HG02852 (cell line): ENCODE results near the gene LAMP1.
"Not testable (repeated sequence)": the region's sequence is repeated elsewhere in the genome, so short reads cannot be mapped to it uniquely, and the experiment has no call there.

Experiments
- ATAC-seq: cut with Tn5 transposase; IDR thresholded peaks from one replicate; pipeline ENCODE4 v1.9.1; 2021; ENCODE audit warnings: mild to moderate bottlenecking, moderate library complexity; ENCODE audit not compliant: unreplicated experiment

LAMP1 gene

DNA sequence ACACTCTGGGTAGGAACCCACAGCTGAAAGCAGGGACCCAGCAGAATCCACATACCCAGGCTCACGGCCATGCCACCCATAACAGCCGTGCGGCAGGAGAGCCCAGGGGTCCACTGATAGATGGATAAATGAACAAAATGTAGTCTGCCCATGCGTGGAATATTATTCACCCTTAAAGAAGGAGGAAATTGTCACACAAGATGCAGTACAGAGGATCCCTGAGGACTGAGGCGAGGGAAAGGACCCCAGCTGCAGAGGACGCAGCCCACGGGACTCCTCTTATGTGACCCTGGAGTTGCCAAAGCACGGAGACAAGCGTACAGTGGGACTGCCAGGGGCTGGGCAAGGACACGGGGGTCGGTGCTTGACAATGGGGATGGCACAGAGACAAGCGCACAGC, 56.2 kb downstream of the LAMP1 start:
- no peak for ATAC-seq

GRCh38 chr13:113354831-113355610, 58.0 kb downstream of the LAMP1 start:
- no peak for ATAC-seq

DNA sequence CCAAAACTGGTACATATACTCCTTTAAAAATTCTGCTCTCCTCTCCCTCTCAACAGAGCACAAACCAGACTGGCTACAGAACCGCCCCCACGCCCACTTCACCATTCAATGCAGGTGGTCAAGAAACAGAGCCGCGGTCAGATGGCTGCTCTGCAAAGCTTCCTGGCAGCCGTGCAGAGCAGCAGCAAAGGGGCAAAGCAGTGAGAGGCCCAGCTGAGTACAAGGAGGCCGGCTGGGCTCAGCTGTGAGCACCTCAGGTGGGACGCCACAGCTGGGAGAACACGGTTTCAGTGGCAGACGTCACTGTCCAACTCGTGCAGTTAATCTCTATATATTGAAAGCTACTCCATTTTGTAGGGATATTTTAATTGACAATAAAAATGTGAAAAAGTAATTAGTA, 58.6 kb downstream of the LAMP1 start:
- no peak for ATAC-seq

DNA sequence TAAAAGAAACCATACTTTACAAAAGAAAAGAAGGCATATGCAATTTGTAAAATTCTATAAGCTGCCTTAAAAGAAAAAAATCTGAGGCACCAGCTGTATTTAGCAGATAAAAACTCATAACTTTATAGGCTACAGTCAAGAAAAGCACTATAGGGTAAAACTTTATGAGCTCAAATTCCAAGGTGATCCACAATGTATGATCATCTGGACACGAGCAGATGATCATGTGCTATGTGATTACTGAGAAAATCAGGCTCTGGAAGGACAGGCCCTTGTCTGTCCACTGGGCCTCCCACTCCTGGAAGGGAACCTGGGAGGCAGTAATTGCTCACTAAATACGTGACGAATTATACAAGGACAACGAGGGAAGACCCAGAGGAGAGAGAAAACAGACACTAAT, 59.6 kb downstream of the LAMP1 start:
- ATAC-seq = no peak

DNA sequence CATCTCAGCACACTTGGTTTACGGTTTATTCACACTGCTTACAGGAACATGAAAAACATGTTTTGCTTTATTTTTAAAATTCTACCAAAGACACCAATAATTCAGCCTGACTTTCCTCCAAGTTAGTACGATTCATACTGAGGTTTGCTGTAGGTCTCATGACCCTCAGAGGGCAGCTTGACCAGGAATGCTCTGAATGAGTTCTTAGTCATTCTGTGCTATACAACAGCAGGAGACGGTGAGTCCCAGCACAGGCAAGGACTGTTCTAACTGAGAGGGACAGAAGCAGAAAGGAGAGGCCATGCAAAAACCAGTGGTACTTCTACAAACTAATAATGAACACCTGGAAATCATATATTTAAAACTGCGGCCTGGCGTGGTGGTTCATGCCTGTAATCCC, 60.5 kb downstream of the LAMP1 start:
- ATAC-seq = no peak

DNA sequence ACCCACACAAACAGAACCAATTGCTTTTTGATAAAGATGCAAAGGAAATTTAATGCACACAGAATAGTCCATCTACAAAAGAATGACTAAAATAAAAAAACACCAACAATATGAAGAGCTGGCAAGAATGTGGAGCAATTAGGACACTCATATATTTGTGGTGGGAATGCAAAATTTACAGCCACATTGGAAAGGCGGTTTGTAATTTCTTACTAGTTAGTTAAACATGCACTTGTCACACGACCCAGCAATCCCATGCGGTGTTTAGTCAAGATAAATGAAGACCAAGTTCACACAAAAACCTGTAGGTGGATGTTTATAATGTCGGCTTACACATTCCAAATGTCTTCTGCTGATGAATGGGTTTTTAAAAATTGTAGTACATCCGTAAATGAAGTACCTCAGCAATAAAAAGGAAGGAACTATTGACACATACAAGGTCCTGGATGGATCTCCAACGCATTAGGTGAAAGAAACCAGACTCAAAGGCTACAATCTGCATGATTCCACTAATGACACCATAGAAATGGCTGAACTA, 61.7 kb downstream of the LAMP1 start:
- ATAC-seq = no peak

GRCh38 chr13:113359571-113359970, 62.5 kb downstream of the LAMP1 start:
- no peak for ATAC-seq

GRCh38 chr13:113360446-113360845, 63.4 kb downstream of the LAMP1 start:
- no peak for ATAC-seq

- no peak for ATAC-seq
These were observed 64.4 kb downstream of the LAMP1 start for GRCh38 chr13:113361406-113361805.

DNA sequence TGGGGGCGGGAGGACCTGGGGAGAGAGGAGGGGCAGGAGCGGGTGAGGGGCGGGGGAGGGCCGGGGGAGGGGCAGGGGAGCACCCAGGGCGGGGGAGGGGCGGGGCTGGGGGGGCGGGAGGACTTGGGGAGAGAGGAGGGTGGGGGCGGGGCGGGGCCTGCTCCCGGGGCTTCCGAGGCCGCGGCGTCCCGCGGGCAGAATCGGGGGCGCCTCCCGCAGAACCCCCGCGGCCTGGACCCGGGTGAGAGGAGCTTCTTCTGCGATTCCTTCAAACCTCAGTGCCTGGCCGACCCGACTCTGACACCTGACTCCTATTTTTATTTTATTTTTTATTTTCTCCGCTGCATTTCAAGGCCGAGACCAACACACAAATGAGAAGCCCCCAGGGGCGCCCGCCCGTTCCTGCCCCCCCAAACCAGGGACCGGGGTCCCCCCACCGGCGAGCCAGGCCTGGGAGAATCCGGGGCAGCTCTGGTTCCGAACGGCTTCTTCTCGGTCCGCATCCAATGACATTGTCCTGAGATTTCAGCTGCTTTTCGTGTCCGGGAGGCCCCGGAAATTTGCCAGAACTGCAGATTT, 67.4 kb downstream of the LAMP1 start:
- no peak for ATAC-seq

GRCh38 chr13:113364901-113365582, 68.0 kb downstream of the LAMP1 start:
- ATAC-seq = no peak

- no peak for ATAC-seq
These were observed 68.5 kb downstream of the LAMP1 start for GRCh38 chr13:113365583-113365970.

DNA sequence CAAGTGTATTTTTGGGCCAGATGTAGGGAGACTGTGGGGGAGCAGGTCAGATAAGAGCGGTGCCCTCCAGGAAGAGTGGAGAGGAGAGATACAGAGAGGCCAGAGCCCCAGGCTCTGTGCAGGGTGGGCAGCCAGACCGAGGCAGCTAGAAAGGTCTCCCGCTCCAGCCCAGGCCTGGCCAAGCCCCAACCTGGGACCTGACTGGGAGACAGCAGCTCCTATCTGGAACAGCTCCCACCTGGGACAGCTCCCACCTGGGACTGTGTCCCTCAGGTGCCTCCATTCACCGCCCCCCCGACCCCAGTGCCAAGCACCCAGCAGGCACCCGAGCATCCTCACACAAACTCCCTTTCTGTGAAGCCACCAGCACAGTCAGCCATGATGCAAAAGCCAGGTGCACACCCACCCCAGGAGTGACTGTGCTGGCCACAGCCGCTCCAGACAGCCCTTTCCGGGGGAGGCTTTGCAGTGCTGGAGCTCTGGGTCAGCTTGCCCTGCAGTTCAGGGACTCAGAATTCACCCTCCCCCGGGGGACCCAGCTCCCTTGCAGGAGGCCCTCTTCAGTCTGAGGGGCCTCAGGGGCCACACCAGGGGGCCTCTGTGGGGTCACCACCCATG, 69.0 kb downstream of the LAMP1 start:
- ATAC-seq = no peak

DNA sequence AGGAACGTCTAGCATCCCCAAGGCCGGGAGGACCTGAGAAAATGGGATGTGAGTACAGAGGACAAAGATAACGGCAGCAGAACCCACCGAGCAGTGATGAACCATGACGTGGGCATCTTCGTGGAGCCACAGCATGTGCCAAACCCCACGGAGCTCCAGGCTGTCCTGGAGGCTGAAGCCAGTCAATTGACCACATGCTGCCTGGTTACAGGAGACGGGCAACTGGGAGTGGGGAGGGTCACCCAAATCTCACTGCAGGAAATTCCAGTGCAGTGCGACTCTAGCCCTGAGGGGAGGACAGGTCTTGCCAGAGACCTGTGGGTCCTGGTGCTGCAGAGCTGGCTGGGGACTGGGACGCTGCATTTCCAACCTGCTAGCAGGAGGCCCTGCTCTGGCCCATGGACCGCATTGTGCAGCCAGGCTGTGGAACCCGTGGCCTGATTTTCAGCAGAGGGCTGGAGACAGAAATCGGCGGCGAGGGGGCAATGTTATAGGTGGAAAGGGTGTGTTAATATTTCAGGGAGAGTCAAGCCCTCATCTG, 70.1 kb downstream of the LAMP1 start:
- ATAC-seq = no peak

- no peak for ATAC-seq
These were observed 70.7 kb downstream of the LAMP1 start for GRCh38 chr13:113367771-113368170.

DNA sequence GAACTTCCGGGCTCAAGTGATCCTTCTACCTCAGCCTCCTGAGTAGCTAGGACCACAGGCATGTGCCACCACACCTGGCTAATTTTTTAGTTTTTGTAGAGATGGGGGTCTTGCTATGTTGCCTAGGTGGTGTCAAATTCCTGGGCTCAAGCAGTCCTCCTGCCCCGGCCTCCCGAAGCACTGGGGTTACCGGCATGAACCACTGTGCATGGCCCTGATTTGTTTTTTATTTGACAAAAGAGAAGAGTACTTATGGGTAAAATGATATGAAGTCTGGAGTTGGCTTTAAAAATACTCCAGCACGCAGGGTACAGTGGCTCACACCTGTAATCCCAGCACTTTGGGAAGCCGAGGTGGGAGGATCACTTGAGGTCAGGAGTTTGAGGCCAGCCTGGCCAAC, 71.3 kb downstream of the LAMP1 start:
- not testable (repeated sequence) for ATAC-seq

GRCh38 chr13:113369189-113369588, 72.2 kb downstream of the LAMP1 start:
- ATAC-seq = no peak

- ATAC-seq = no peak
These were observed 72.8 kb downstream of the LAMP1 start for GRCh38 chr13:113369881-113370280.

DNA sequence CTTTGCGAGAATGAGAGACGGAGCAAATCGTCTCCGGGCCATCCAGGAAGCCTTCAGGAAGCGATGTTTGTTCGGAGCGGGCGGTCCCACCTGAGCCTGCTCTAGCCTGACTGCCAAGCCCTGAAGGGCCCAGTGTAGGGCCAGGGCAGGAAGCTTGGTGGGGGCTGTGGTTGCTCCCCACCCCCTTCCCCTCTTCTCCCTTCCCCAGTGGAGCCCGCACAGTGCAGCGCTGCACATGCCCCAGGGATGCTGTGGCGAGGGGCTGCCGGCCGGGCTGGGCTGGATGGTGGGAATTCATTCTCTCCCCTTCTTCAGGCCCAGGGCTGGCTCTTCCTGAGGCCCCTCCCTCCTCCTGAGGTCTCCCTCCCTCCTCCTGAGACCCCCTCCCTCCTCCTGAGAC, 74.0 kb downstream of the LAMP1 start:
- ATAC-seq = no peak

DNA sequence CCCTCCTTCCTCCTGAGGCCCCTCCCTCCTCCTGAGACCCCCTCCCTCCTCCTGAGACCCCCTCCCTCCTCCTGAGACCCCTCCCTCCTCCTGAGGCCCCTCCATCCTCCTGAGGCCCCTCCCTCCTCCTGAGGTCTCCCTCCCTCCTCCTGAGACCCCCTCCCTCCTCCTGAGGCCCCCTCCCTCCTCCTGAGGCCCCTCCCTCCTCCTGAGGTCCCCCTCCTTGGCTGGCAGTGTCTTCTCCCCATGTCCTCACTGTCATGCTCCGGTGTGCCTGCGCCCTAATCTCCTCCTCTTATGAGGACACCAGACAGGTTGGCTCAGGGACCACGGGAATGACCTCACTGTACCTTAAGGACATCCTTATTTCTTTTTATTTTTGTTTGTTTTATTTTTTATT, 74.7 kb downstream of the LAMP1 start:
- not testable (repeated sequence) for ATAC-seq
